B cell (primary cell): ENCODE results near the gene METTL27. TPM values are rescaled to one million over a fixed set of nuclear protein-coding genes. Genes with fewer than 3 reads are reported as not detected.

Experiments
- ATAC-seq: fragments of 200-7000 bp; cut with Tn5 transposase; one replicate; pipeline ENCODE4 v1.10.0; 2021; ENCODE audit warnings: low read depth, mild to moderate bottlenecking, moderate number of reproducible peaks, moderate library complexity
- CTCF ChIA-PET: fragments of 350-600 bp; sonication (Branson Sonifier 250); formaldehyde crosslinking; loops from one replicate; lab custom pipeline; 2021; ENCODE audit warnings: antibody characterized with exemption, inconsistent platforms; lab: Charles Lee
- POLR2A ChIA-PET: fragments of 350-600 bp; sonication (Branson Sonifier 250); formaldehyde crosslinking; loops from one replicate; lab custom pipeline; 2021; ENCODE audit warnings: antibody characterized with exemption; lab: Charles Lee
- DNase-seq: peaks from one replicate; pipeline ENCODE4 v3.0.0; 2013
- H2AFZ ChIP-seq: 2 replicates; pipeline ENCODE4 v1.6.1; 2012; ENCODE audit warnings: mild to moderate bottlenecking, low read depth, low read length; ENCODE audit not compliant: insufficient read depth, poor library complexity, severe bottlenecking
- H3K27ac ChIP-seq, 2 donors: 1 replicate in 1 of 2; 2 replicates in 1 of 2; pipeline ENCODE4 v1.5.1; 2012 to 2013; ENCODE audit warnings: low read length in 2 of 2, mild to moderate bottlenecking in 2 of 2, moderate library complexity in 1 of 2
- H3K27me3 ChIP-seq, 4 experiments: fragments of 200-600 bp in 1 of 4; sonication (generic) in 1 of 4; replicated peaks in 1 of 4; 1 replicate in 2 of 4; 2 replicates in 2 of 4; pipeline versions ENCODE4 v1.6.1 to v1.7.0; 2013 to 2016; ENCODE audit warnings: low read length in 3 of 4, mild to moderate bottlenecking in 2 of 4, mixed read lengths in 1 of 4, moderate library complexity in 1 of 4; ENCODE audit not compliant: insufficient read depth in 4 of 4, control insufficient read depth in 3 of 4; ENCODE audit errors: control extremely low read depth in 1 of 4
- H3K36me3 ChIP-seq, 2 experiments: replicated peaks in 1 of 2; 1 replicate in 1 of 2; 2 replicates in 1 of 2; pipeline versions ENCODE4 v1.6.1 to v1.7.1; 2013; ENCODE audit warnings: low read length in 1 of 2; ENCODE audit not compliant: insufficient read depth in 2 of 2, control insufficient read depth in 1 of 2; ENCODE audit errors: control extremely low read depth in 1 of 2, extremely low read depth in 1 of 2
- H3K4me1 ChIP-seq, 2 donors: fragments of 200-600 bp in 1 of 2; sonication (generic) in 1 of 2; 1 replicate in 1 of 2; 2 replicates in 1 of 2; pipeline versions ENCODE4 v1.5.1 to v1.6.1; 2013 to 2017; ENCODE audit warnings: low read length in 2 of 2; ENCODE audit not compliant: control insufficient read depth in 2 of 2, insufficient read depth in 2 of 2
- H3K4me2 ChIP-seq: replicated peaks from 2 replicates; pipeline ENCODE3; 2012; ENCODE audit warnings: mild to moderate bottlenecking, low read depth, low read length; ENCODE audit not compliant: poor library complexity, severe bottlenecking
- H3K4me3 ChIP-seq, 5 experiments: fragments of 200-600 bp in 1 of 5; sonication (generic) in 1 of 5; 1 replicate in 3 of 5; 2 replicates in 2 of 5; pipeline versions ENCODE4 v1.5.1 to v1.7.0; 2011 to 2016; ENCODE audit warnings: low read length in 4 of 5, mild to moderate bottlenecking in 4 of 5, low read depth in 2 of 5, control low read depth in 1 of 5, moderate library complexity in 1 of 5; ENCODE audit not compliant: insufficient read depth in 1 of 5; ENCODE audit errors: control extremely low read depth in 1 of 5, extremely low read depth in 1 of 5
- H3K79me2 ChIP-seq: fragments of 200-600 bp; sonication (generic); one replicate; pipeline ENCODE4 v1.6.0; 2016; ENCODE audit warnings: low read length; ENCODE audit not compliant: control insufficient read depth, insufficient read depth
- H3K9ac ChIP-seq: fragments of 200-600 bp; sonication (generic); 2 replicates; pipeline ENCODE4 v1.6.1; 2017; ENCODE audit warnings: mild to moderate bottlenecking, low read length, moderate library complexity
- H3K9me3 ChIP-seq, 3 donors: one replicate each; pipeline versions ENCODE4 v1.6.1 to v1.7.1; 2013; ENCODE audit warnings: low read length in 2 of 3; ENCODE audit not compliant: control insufficient read depth in 2 of 3, insufficient read depth in 1 of 3; ENCODE audit errors: control extremely low read depth in 1 of 3
- H4K20me1 ChIP-seq: 2 replicates; pipeline ENCODE4 v1.6.0; 2012; ENCODE audit warnings: mild to moderate bottlenecking, low read length; ENCODE audit not compliant: insufficient read depth, control insufficient read depth, poor library complexity, severe bottlenecking
- H3K27ac Mint-ChIP-seq: one replicate; pipeline ENCODE4 v1.8.0; 2021; ENCODE audit warnings: mixed read lengths
- H3K27me3 Mint-ChIP-seq: one replicate; pipeline ENCODE4 v1.8.0; 2021; ENCODE audit warnings: mixed read lengths
- H3K4me1 Mint-ChIP-seq: one replicate; pipeline ENCODE4 v1.8.0; 2021; ENCODE audit warnings: mixed read lengths
- H3K4me3 Mint-ChIP-seq: one replicate; pipeline ENCODE4 v1.8.0; 2021; ENCODE audit warnings: mixed read lengths
- H3K9me3 Mint-ChIP-seq: one replicate; pipeline ENCODE4 v1.8.0; 2022; ENCODE audit warnings: mixed read lengths; ENCODE audit not compliant: insufficient read depth
- EZH2 ChIP-seq: IDR thresholded peaks from 2 replicates; pipeline ENCODE4 v1.6.1; 2012; ENCODE audit warnings: borderline replicate concordance, low read depth, mild to moderate bottlenecking, moderate library complexity, low read length; ENCODE audit not compliant: insufficient read depth, poor library complexity, severe bottlenecking
- WGBS: methylation state at CpG from one replicate; pipeline ENCODE4 v1.1.5; 2013; ENCODE audit warnings: missing lambda C conversion rate; ENCODE audit not compliant: insufficient coverage; 5-methylcytosine and 5-hydroxymethylcytosine counted together
- intact Hi-C: fragments of 100-400 bp; cut with micrococcal nuclease; formaldehyde crosslinking; loops from one replicate; pipeline ENCODE4 v1.10.0; 2022
- polyA plus RNA-seq: library from polyadenylated mRNA; depleted of rRNA; stranded (reverse); fragments of >200 nt; gene quantifications from 2 replicates; pipeline ENCODE4 v1.2.3, GENCODE V29; 2012
- total RNA-seq, 2 donors: library from RNA; stranded (reverse); fragments of 120-200 nt in 1 of 2; gene quantifications; 1 replicate in 1 of 2; 2 replicates in 1 of 2; pipeline versions ENCODE4 v1.2.3 to v1.2.4, GENCODE V29; 2013 to 2022
- TF ChIP-seq, protein P1 (sequence below): fragments of 200-600 bp; IDR thresholded peaks from one replicate; pipeline ENCODE4 v1.8.0; 2022; ENCODE audit warnings: antibody characterized with exemption, mild to moderate bottlenecking

METTL27 gene
- total and polyA plus RNA-seq, 2 donors (not counting 1 experiment from before 2014, with no cell fraction given) = 0.37 to 1.5 TPM

DNA sequence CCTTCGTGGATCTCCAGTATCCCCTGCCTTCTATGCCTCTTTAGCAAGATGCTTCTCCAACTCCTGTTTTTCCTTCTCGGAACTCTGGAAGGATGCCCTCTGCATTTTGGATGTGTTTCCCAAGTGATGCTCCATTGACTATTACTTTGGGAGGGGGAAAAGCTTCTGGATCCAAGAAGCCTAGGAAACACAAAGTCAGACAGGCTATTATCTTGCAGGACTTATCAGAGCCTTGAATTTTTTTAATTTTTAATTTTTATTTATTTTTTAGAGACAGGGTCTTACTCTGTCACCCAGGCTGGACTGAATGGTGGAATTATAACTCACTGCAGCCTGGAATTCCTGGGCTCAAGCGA, 39.7 kb upstream of the METTL27 start:
- ATAC-seq = no peak
- CTCF ChIA-PET = no interaction called here
- POLR2A ChIA-PET = interaction anchor here (0.6 kb wide), 1 partner anchor 396 kb away, joined by 6 read pairs; no protein-coding TSS in a partner anchor

DNA sequence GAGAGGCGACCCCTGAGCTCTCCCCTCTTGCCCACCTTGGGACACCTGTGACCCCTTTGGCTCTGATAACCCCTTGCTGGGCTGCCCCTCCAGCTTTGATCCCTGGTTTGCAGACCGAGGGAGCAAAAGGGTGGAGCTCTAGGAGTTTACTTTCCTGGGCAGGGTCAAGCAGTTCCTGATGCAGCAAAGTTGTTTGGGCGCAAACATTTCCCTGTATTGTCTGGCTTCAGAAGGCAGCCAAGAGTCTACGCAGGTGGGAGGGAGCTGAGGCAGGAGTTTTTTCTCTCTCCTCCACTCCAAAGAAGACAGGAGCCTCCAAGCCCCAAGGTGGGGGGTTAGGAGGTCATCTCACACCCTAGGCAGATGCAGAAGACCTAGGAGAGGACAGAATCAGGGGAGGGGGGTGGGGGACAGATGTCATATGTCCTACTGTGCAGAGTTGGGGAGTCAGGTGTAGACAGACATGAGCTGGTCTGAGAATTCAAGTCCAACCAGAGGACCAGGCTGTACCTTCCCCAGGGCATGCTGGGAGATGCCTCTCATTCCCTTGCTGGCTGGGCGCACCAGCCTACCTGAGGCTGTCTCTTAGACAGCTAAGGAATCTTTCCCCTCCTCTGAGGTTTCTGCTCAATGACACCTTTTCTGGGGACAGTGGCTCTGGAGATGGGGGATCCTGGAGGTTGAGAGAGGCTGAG, 39.2 kb upstream of the METTL27 start:
- CTCF ChIA-PET = no interaction called here
- Histone ChIP-seq H2AFZ (no peak overlapping the region), H4K20me1 (no peaks in the 10 kb centered on the region), H3K27me3 (peaks cover 0 to 24% (median under 1%) of the 10 kb centered on the region in 4 experiments), H3K79me2 (no peaks in the 10 kb centered on the region), H3K4me3 (no peak overlapping the region), H3K9me3 (no peaks in the 10 kb centered on the region), H3K9ac (no peak overlapping the region), H3K27ac (no peak overlapping the region), H3K36me3 (no peaks in the 10 kb centered on the region), H3K4me2 (no peak overlapping the region), H3K4me1 (no peaks in the 10 kb centered on the region)
- DNase-seq = no peak
- intact Hi-C loops = no loop called here
- Mint-ChIP-seq H3K4me3 (no peak overlapping the region), H3K27me3 (peaks cover 24% of the 10 kb centered on the region), H3K27ac (no peak overlapping the region), H3K4me1 (no peaks in the 10 kb centered on the region), H3K9me3 (no peaks in the 10 kb centered on the region)
- TF ChIP-seq, protein P1, sequence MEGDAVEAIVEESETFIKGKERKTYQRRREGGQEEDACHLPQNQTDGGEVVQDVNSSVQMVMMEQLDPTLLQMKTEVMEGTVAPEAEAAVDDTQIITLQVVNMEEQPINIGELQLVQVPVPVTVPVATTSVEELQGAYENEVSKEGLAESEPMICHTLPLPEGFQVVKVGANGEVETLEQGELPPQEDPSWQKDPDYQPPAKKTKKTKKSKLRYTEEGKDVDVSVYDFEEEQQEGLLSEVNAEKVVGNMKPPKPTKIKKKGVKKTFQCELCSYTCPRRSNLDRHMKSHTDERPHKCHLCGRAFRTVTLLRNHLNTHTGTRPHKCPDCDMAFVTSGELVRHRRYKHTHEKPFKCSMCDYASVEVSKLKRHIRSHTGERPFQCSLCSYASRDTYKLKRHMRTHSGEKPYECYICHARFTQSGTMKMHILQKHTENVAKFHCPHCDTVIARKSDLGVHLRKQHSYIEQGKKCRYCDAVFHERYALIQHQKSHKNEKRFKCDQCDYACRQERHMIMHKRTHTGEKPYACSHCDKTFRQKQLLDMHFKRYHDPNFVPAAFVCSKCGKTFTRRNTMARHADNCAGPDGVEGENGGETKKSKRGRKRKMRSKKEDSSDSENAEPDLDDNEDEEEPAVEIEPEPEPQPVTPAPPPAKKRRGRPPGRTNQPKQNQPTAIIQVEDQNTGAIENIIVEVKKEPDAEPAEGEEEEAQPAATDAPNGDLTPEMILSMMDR = no peak
- TF ChIP-seq EZH2 = no peak
- POLR2A ChIA-PET = interaction anchor here (0.6 kb wide), 1 partner anchor 396 kb away, joined by 6 read pairs; no protein-coding TSS in a partner anchor
- 43% methylated on average over 3 of the region's 5 CpGs for WGBS
- no peak for ATAC-seq

More for the DNA sequence above, 39.7 kb upstream of the METTL27 start:
- TF ChIP-seq, protein P1 = no peak
- no peak for TF ChIP-seq EZH2
- Histone ChIP-seq H3K79me2 (no peaks in the 10 kb centered on the region), H3K27ac (no peak overlapping the region), H4K20me1 (no peaks in the 10 kb centered on the region), H3K4me1 (no peaks in the 10 kb centered on the region), H3K4me3 (no peak overlapping the region), H3K9me3 (no peaks in the 10 kb centered on the region), H3K4me2 (no peak overlapping the region), H3K9ac (no peak overlapping the region), H2AFZ (no peak overlapping the region), H3K36me3 (no peaks in the 10 kb centered on the region), H3K27me3 (peaks cover 0 to 27% (median 3%) of the 10 kb centered on the region in 4 experiments)
- H3K9me3 Mint-ChIP-seq = no peaks in the 10 kb centered on the region
- WGBS = 100% methylated on average over 1 of the region's 3 CpGs
- no peak overlapping the region for H3K4me3 Mint-ChIP-seq
- H3K27ac Mint-ChIP-seq = no peak overlapping the region
- intact Hi-C loops = no loop called here
- H3K27me3 Mint-ChIP-seq = peaks cover 28% of the 10 kb centered on the region
- H3K4me1 Mint-ChIP-seq = no peaks in the 10 kb centered on the region
- DNase-seq = no peak
